SK-N-SH (cell line): Measurements from ENCODE around the gene STAT1. TPM values are rescaled to one million over a fixed set of nuclear protein-coding genes. Genes with fewer than 3 reads are reported as not detected.

Experiments
- CTCF ChIA-PET: fragments of 300-600, 350-600 bp; formaldehyde crosslinking; extraction: SDS; loops from one replicate; lab custom pipeline; 2021; lab: Yijun Ruan, JAX
- POLR2A ChIA-PET: fragments of 350-600 bp; sonication (Branson Sonifier 250); formaldehyde crosslinking; extraction: SDS; loops from one replicate; lab custom pipeline; 2020; ENCODE audit warnings: antibody characterized with exemption, inconsistent platforms; lab: Yijun Ruan, JAX
- DNase-seq: peaks from one replicate; pipeline ENCODE4 v3.0.0; 2012
- H2AFZ ChIP-seq: fragments of 200-600 bp; sonication (generic); 2 replicates; pipeline ENCODE4 v1.8.1; 2016; ENCODE audit warnings: antibody characterized with exemption, mild to moderate bottlenecking, low read depth
- H3F3A ChIP-seq: fragments of 200-600 bp; sonication (generic); replicated peaks from 2 replicates; pipeline ENCODE3; 2016; ENCODE audit warnings: antibody characterized with exemption, mild to moderate bottlenecking; ENCODE audit not compliant: insufficient read depth
- H3K27ac ChIP-seq, 2 experiments: fragments of 200-500 bp in 1 of 2; fragments of 200-600 bp in 1 of 2; sonication (Bioruptor generic) in 1 of 2; sonication (generic), shearing (Covaris generic) in 1 of 2; 2 replicates each; pipeline versions ENCODE4 v1.5.1 to v1.6.1; 2014 to 2016; ENCODE audit warnings: low read depth in 2 of 2, inconsistent platforms in 1 of 2, low read length in 1 of 2, mild to moderate bottlenecking in 1 of 2, mixed read lengths in 1 of 2
- H3K27me3 ChIP-seq: fragments of 200-600 bp; sonication (generic), shearing (Covaris generic); 2 replicates; pipeline ENCODE4 v1.6.1; 2016; ENCODE audit warnings: mixed run types; ENCODE audit not compliant: insufficient read depth
- H3K36me3 ChIP-seq, 2 experiments: fragments of 200-500 bp in 1 of 2; fragments of 200-600 bp in 1 of 2; sonication (Bioruptor generic) in 1 of 2; sonication (generic) in 1 of 2; replicated peaks in 1 of 2; 2 replicates each; pipeline versions ENCODE3 to v1.5.1; 2014 to 2016; ENCODE audit warnings: low read length in 1 of 2, mild to moderate bottlenecking in 1 of 2; ENCODE audit not compliant: insufficient read depth in 2 of 2, control insufficient read depth in 1 of 2
- H3K4me1 ChIP-seq, 2 experiments: fragments of 200-500 bp in 1 of 2; fragments of 200-600 bp in 1 of 2; sonication (Bioruptor generic) in 1 of 2; sonication (generic), shearing (Covaris generic) in 1 of 2; 2 replicates each; pipeline versions ENCODE4 v1.5.1 to v1.6.1; 2014 to 2016; ENCODE audit warnings: low read depth in 1 of 2, low read length in 1 of 2, mixed run types in 1 of 2; ENCODE audit not compliant: insufficient read depth in 2 of 2, control insufficient read depth in 1 of 2
- H3K4me2 ChIP-seq: fragments of 200-600 bp; sonication (generic), shearing (Covaris generic); 2 replicates; pipeline ENCODE4 v1.6.1; 2017; ENCODE audit warnings: mixed run types
- H3K4me3 ChIP-seq, 2 experiments: fragments of 200-500 bp in 1 of 2; fragments of 200-600 bp in 1 of 2; sonication (Bioruptor generic) in 1 of 2; sonication (generic), shearing (Covaris generic) in 1 of 2; 2 replicates each; pipeline versions ENCODE4 v1.5.1 to v1.8.1; 2014 to 2016; ENCODE audit warnings: low read depth in 2 of 2, inconsistent platforms in 1 of 2, low read length in 1 of 2, mild to moderate bottlenecking in 1 of 2, mixed read lengths in 1 of 2, moderate library complexity in 1 of 2
- H3K79me2 ChIP-seq: fragments of 200-600 bp; sonication (generic); 2 replicates; pipeline ENCODE4 v1.8.1; 2017; ENCODE audit warnings: mild to moderate bottlenecking; ENCODE audit not compliant: insufficient read depth
- H3K9ac ChIP-seq: fragments of 200-600 bp; sonication (generic); 2 replicates; pipeline ENCODE4 v1.6.1; 2017; ENCODE audit warnings: mixed run types
- H3K9me2 ChIP-seq: fragments of 200-600 bp; sonication (generic); 2 replicates; pipeline ENCODE4 v1.6.1; 2017; ENCODE audit warnings: mixed run types
- H3K9me3 ChIP-seq: fragments of 200-600 bp; sonication (generic); 2 replicates; pipeline ENCODE4 v1.6.1; 2017; ENCODE audit warnings: mixed run types, mild to moderate bottlenecking, moderate library complexity
- H4K20me1 ChIP-seq: fragments of 200-600 bp; sonication (generic); 2 replicates; pipeline ENCODE4 v1.6.1; 2017; ENCODE audit warnings: mild to moderate bottlenecking, mixed run types; ENCODE audit not compliant: insufficient read depth
- EP300 ChIP-seq, 2 experiments: IDR thresholded peaks; 2 replicates each; pipeline versions ENCODE4 v1.4.0 to v1.6.1; 2012; ENCODE audit warnings: borderline replicate concordance in 1 of 2, low read depth in 1 of 2, low read length in 1 of 2
- EZH2phosphoT487 ChIP-seq: fragments of 200-600 bp; sonication (generic); IDR thresholded peaks from 2 replicates; pipeline ENCODE4 v1.6.1; 2017; ENCODE audit warnings: low read depth, mixed run types, mild to moderate bottlenecking, antibody characterized with exemption, moderate library complexity, borderline replicate concordance
- MEF2A ChIP-seq: IDR thresholded peaks from 2 replicates; pipeline ENCODE4 v1.4.0; 2012; ENCODE audit warnings: low read depth, borderline replicate concordance
- NFIC ChIP-seq: IDR thresholded peaks from 2 replicates; pipeline ENCODE4 v1.4.0; 2012; ENCODE audit warnings: borderline replicate concordance
- POLR2AphosphoS5 ChIP-seq: IDR thresholded peaks from 2 replicates; pipeline ENCODE4 v1.6.1; 2012; ENCODE audit warnings: low read depth, low read length
- RAD21 ChIP-seq: IDR thresholded peaks from 2 replicates; pipeline ENCODE4 v1.6.1; 2012; ENCODE audit warnings: mild to moderate bottlenecking, low read length
- RFX5 ChIP-seq: IDR thresholded peaks from 2 replicates; pipeline ENCODE4 v1.6.1; 2012; ENCODE audit warnings: mild to moderate bottlenecking, improper control_type of control experiment, low read length
- SMC3 ChIP-seq: IDR thresholded peaks from 2 replicates; pipeline ENCODE4 v1.6.1; 2012; ENCODE audit warnings: low read depth, low read length, improper control_type of control experiment
- TAF1 ChIP-seq: IDR thresholded peaks from 2 replicates; pipeline ENCODE4 v1.6.1; 2012; ENCODE audit warnings: low read depth, mild to moderate bottlenecking, low read length, moderate library complexity, borderline replicate concordance
- YY1 ChIP-seq: IDR thresholded peaks from 2 replicates; pipeline ENCODE4 v1.4.0; 2012; ENCODE audit warnings: low read depth, mild to moderate bottlenecking
- WGBS: methylation state at CpG from one replicate; pipeline ENCODE4 v1.1.6; 2017; ENCODE audit warnings: low lambda C conversion rate; 5-methylcytosine and 5-hydroxymethylcytosine counted together
- polyA plus RNA-seq, 3 experiments: library from polyadenylated mRNA; depleted of rRNA; stranded (reverse); fragments of >200 nt; gene quantifications; 2 replicates each; pipeline ENCODE4 v1.2.3, GENCODE V29; 2012
- TF ChIP-seq, protein P1 (sequence below): IDR thresholded peaks from 2 replicates; pipeline ENCODE4 v1.4.0; 2012; ENCODE audit warnings: low read depth, borderline replicate concordance
- TF ChIP-seq, protein P2 (sequence below): fragments of 200-600 bp; sonication (generic); IDR thresholded peaks from 2 replicates; pipeline ENCODE4 v1.6.1; 2017; ENCODE audit warnings: antibody characterized with exemption, mild to moderate bottlenecking, moderate library complexity

The STAT1 gene
- polyA plus RNA-seq, 1 of the 3 experiments (the other 2 are of a cell fraction), result 22.1 TPM

DNA sequence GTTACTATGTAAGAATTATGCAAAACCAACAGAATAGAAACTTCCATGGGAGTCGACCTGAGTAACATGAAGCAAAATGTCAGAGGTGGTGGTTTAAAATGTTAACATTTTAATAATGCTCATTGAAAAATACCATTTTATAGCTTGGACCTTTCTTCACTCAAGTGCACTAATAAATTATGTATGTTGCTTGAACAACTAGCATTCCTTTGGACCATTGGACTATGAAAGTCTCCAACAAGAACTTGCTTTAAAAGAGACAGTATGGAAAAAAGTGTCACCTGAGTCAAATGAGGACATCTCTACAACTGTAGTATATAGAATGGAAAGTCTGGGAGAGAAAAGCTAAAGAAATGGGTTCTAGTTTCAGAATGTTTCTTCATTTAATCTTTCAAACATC is 81.5 kb downstream of the STAT1 start:
- H3K79me2 ChIP-seq, result peaks cover 29% of the 10 kb centered on the region

DNA sequence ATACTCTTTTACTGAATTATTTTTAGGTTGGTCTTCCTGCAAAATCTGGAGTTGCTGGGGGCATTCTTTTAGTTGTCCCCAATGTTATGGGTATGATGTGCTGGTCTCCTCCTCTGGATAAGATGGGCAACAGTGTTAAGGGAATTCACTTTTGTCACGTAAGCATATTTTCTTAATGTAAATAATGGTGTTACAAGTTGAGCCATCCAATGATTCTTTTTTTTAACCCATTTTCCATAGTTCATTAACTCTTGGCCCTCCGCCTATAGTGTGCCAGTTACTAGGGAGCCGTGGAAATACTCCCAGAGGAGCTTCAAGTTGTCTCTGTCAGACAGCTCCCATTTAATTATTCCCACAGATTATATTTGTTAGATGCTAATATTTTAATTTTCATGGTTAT is 83.6 kb downstream of the STAT1 start:
- peaks cover 53% of the 10 kb centered on the region for H3F3A ChIP-seq
- no peak overlapping the region for H3K4me3 ChIP-seq
- no peak overlapping the region for H3K4me2 ChIP-seq
- no peak overlapping the region for H3K9ac ChIP-seq
- WGBS, result 96% methylated on average over 3 of the region's 3 CpGs
- H3K9me2 ChIP-seq, result no peaks in the 10 kb centered on the region
- H2AFZ ChIP-seq, result no peak overlapping the region
- H3K79me2 ChIP-seq, result peaks cover 40% of the 10 kb centered on the region
- no peaks in the 10 kb centered on the region for H4K20me1 ChIP-seq
- no peaks in the 10 kb centered on the region for H3K27me3 ChIP-seq
- ChIA-PET CTCF (no interaction called here), POLR2A (no interaction called here)
- H3K27ac ChIP-seq, result no peak overlapping the region
- no peak for DNase-seq
- H3K4me1 ChIP-seq, result peaks cover 2 to 17% of the 10 kb centered on the region in 2 experiments; a peak in 3 of 4 replicates
- TF ChIP-seq MEF2A, result no peak
- no peak for TF ChIP-seq SMC3
- TF ChIP-seq NFIC, result no peak
- TF ChIP-seq, protein P1, sequence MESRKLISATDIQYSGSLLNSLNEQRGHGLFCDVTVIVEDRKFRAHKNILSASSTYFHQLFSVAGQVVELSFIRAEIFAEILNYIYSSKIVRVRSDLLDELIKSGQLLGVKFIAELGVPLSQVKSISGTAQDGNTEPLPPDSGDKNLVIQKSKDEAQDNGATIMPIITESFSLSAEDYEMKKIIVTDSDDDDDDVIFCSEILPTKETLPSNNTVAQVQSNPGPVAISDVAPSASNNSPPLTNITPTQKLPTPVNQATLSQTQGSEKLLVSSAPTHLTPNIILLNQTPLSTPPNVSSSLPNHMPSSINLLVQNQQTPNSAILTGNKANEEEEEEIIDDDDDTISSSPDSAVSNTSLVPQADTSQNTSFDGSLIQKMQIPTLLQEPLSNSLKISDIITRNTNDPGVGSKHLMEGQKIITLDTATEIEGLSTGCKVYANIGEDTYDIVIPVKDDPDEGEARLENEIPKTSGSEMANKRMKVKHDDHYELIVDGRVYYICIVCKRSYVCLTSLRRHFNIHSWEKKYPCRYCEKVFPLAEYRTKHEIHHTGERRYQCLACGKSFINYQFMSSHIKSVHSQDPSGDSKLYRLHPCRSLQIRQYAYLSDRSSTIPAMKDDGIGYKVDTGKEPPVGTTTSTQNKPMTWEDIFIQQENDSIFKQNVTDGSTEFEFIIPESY, result no peak
- no peak for TF ChIP-seq RFX5
- TF ChIP-seq RAD21, result no peak
- TF ChIP-seq, protein P2, sequence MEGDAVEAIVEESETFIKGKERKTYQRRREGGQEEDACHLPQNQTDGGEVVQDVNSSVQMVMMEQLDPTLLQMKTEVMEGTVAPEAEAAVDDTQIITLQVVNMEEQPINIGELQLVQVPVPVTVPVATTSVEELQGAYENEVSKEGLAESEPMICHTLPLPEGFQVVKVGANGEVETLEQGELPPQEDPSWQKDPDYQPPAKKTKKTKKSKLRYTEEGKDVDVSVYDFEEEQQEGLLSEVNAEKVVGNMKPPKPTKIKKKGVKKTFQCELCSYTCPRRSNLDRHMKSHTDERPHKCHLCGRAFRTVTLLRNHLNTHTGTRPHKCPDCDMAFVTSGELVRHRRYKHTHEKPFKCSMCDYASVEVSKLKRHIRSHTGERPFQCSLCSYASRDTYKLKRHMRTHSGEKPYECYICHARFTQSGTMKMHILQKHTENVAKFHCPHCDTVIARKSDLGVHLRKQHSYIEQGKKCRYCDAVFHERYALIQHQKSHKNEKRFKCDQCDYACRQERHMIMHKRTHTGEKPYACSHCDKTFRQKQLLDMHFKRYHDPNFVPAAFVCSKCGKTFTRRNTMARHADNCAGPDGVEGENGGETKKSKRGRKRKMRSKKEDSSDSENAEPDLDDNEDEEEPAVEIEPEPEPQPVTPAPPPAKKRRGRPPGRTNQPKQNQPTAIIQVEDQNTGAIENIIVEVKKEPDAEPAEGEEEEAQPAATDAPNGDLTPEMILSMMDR, result no peak
- no peak for TF ChIP-seq EP300 (IDR thresholded peaks at IDR 0.05; ENCODE audit: borderline replicate concordance in 1 of 2, low read depth in 1 of 2, low read length in 1 of 2)
- TF ChIP-seq POLR2AphosphoS5, result no peak
- TF ChIP-seq YY1, result no peak
- no peak for TF ChIP-seq EZH2phosphoT487
- TF ChIP-seq TAF1, result no peak
- no peaks in the 10 kb centered on the region for H3K9me3 ChIP-seq
- peaks cover 83 to 86% of the 10 kb centered on the region in 2 experiments for H3K36me3 ChIP-seq

More for the DNA sequence above, 81.5 kb downstream of the STAT1 start:
- H3K4me1 ChIP-seq, result peaks cover 0 to 10% of the 10 kb centered on the region in 2 experiments; a peak in 2 of 4 replicates
- H3K4me2 ChIP-seq, result no peak overlapping the region
- no peak overlapping the region for H3K4me3 ChIP-seq
- no peak overlapping the region for H3K9ac ChIP-seq
- no peaks in the 10 kb centered on the region for H4K20me1 ChIP-seq
- TF ChIP-seq, protein P2, result no peak
- ChIA-PET POLR2A (no interaction called here), CTCF (interaction anchor here (0.6 kb wide), 1 partner anchor 569 kb away, joined by 3 read pairs; no protein-coding TSS in a partner anchor)
- H3F3A ChIP-seq, result peaks cover 39% of the 10 kb centered on the region
- no peaks in the 10 kb centered on the region for H3K9me3 ChIP-seq
- H3K27me3 ChIP-seq, result no peaks in the 10 kb centered on the region
- H3K27ac ChIP-seq, result no peak overlapping the region
- H3K9me2 ChIP-seq, result no peaks in the 10 kb centered on the region
- no peak for DNase-seq
- H2AFZ ChIP-seq, result no peak overlapping the region
- WGBS, result 91% methylated on average over 1 of the region's 1 CpG
- peaks cover 83% of the 10 kb centered on the region in 2 experiments for H3K36me3 ChIP-seq
